H9 (cell line): ENCODE measurements around the gene GNAI2. TPM values are rescaled to one million over a fixed set of nuclear protein-coding genes. Genes with fewer than 3 reads are reported as not detected.
A peak's percentile ranks its signal among the peaks of the same experiment; 100 is the strongest.
"Not testable (repeated sequence)": the region's sequence is repeated elsewhere in the genome, so short reads cannot be mapped to it uniquely, and the experiment has no call there.

Experiments
- DNase-seq: peaks from one replicate; pipeline ENCODE4 v3.0.0-alpha.2; 2017
- H2AFZ ChIP-seq: one replicate; pipeline ENCODE4 v1.6.1; 2013; ENCODE audit warnings: mild to moderate bottlenecking, low read length, control low read depth, moderate library complexity
- H2AK5ac ChIP-seq: 2 replicates; pipeline ENCODE4 v1.6.1; 2013; ENCODE audit warnings: low read length, control low read depth, mixed read lengths; ENCODE audit not compliant: insufficient read length
- H2BK120ac ChIP-seq: one replicate; pipeline ENCODE4 v1.6.1; 2013; ENCODE audit warnings: low read depth, mild to moderate bottlenecking, low read length, control low read depth, inconsistent platforms; ENCODE audit not compliant: poor library complexity, severe bottlenecking
- H2BK12ac ChIP-seq: 2 replicates; pipeline ENCODE4 v1.6.1; 2013; ENCODE audit warnings: low read length, control low read depth, mixed read lengths, low read depth; ENCODE audit not compliant: insufficient read length
- H2BK15ac ChIP-seq: 2 replicates; pipeline ENCODE4 v1.6.1; 2013; ENCODE audit warnings: low read depth, low read length, control low read depth
- H2BK20ac ChIP-seq: one replicate; pipeline ENCODE4 v1.6.1; 2013; ENCODE audit warnings: low read depth, mild to moderate bottlenecking, low read length, control low read depth, inconsistent platforms; ENCODE audit not compliant: poor library complexity, severe bottlenecking
- H2BK5ac ChIP-seq: 2 replicates; pipeline ENCODE4 v1.6.1; 2013; ENCODE audit warnings: low read length, control low read depth, mixed read lengths; ENCODE audit not compliant: insufficient read length
- H3K14ac ChIP-seq: 2 replicates; pipeline ENCODE4 v1.6.1; 2013; ENCODE audit warnings: low read length, control low read depth; ENCODE audit not compliant: insufficient read depth
- H3K18ac ChIP-seq: 2 replicates; pipeline ENCODE4 v1.6.1; 2013; ENCODE audit warnings: low read depth, mild to moderate bottlenecking, mixed read lengths, low read length, control low read depth; ENCODE audit not compliant: insufficient read length
- H3K23ac ChIP-seq: 2 replicates; pipeline ENCODE4 v1.6.1; 2013; ENCODE audit warnings: low read length, control low read depth, mixed read lengths, low read depth; ENCODE audit not compliant: insufficient read length
- H3K23me2 ChIP-seq: 2 replicates; pipeline ENCODE4 v1.6.1; 2013; ENCODE audit warnings: low read depth, mild to moderate bottlenecking, mixed read lengths, low read length, control low read depth; ENCODE audit not compliant: insufficient read length, poor library complexity, severe bottlenecking
- H3K27ac ChIP-seq: 2 replicates; pipeline ENCODE4 v1.5.1; 2013; ENCODE audit warnings: low read length, control low read depth, mixed read lengths, low read depth; ENCODE audit not compliant: insufficient read length
- H3K27me3 ChIP-seq: 2 replicates; pipeline ENCODE4 v1.6.1; 2013; ENCODE audit warnings: low read length, control low read depth, inconsistent platforms; ENCODE audit not compliant: insufficient read depth
- H3K4ac ChIP-seq: 2 replicates; pipeline ENCODE4 v1.6.1; 2013; ENCODE audit warnings: low read depth, mild to moderate bottlenecking, control low read depth, inconsistent platforms, low read length, moderate library complexity
- H3K4me1 ChIP-seq: 2 replicates; pipeline ENCODE4 v1.6.1; 2013; ENCODE audit warnings: low read length, control low read depth, inconsistent platforms; ENCODE audit not compliant: insufficient read depth
- H3K4me2 ChIP-seq: 2 replicates; pipeline ENCODE4 v1.6.1; 2013; ENCODE audit warnings: low read length, control low read depth, mixed read lengths; ENCODE audit not compliant: insufficient read length, insufficient read depth
- H3K56ac ChIP-seq: 2 replicates; pipeline ENCODE4 v1.6.1; 2013; ENCODE audit warnings: low read depth, mild to moderate bottlenecking, mixed read lengths, low read length, control low read depth; ENCODE audit not compliant: insufficient read length
- H3K79me1 ChIP-seq: 2 replicates; pipeline ENCODE4 v1.6.1; 2013; ENCODE audit warnings: low read depth, mild to moderate bottlenecking, moderate library complexity, low read length, control low read depth, inconsistent platforms; ENCODE audit not compliant: insufficient read depth, poor library complexity, severe bottlenecking
- H3K79me2 ChIP-seq: 2 replicates; pipeline ENCODE4 v1.6.1; 2013; ENCODE audit warnings: low read length, control low read depth, inconsistent platforms; ENCODE audit not compliant: insufficient read depth
- H3K9ac ChIP-seq: 2 replicates; pipeline ENCODE4 v1.6.1; 2013; ENCODE audit warnings: low read length, control low read depth, mixed read lengths; ENCODE audit not compliant: insufficient read length; ENCODE audit errors: extremely low read depth
- H3K9me3 ChIP-seq: one replicate; pipeline ENCODE4 v1.6.1; 2013; ENCODE audit warnings: low read depth, low read length, inconsistent platforms; ENCODE audit not compliant: control insufficient read depth
- H3T11ph ChIP-seq: one replicate; pipeline ENCODE4 v1.6.1; 2013; ENCODE audit warnings: mild to moderate bottlenecking, low read length, control low read depth, inconsistent platforms
- H4K20me1 ChIP-seq: one replicate; pipeline ENCODE4 v1.6.1; 2013; ENCODE audit not compliant: control insufficient read depth, insufficient read length, insufficient read depth
- H4K5ac ChIP-seq: 2 replicates; pipeline ENCODE4 v1.6.1; 2013; ENCODE audit warnings: low read depth, mild to moderate bottlenecking, mixed read lengths, low read length, control low read depth; ENCODE audit not compliant: insufficient read length
- H4K8ac ChIP-seq: replicated peaks from 2 replicates; pipeline ENCODE4 v1.6.1; 2013; ENCODE audit warnings: low read length, control low read depth, mixed read lengths, low read depth; ENCODE audit not compliant: insufficient read length
- H4K91ac ChIP-seq: 2 replicates; pipeline ENCODE4 v1.6.1; 2013; ENCODE audit warnings: low read depth, mild to moderate bottlenecking, moderate library complexity, mixed read lengths, low read length, control low read depth; ENCODE audit not compliant: insufficient read length
- H3K27ac Mint-ChIP-seq, 3 experiments: 2 replicates in 2 of 3; 3 replicates in 1 of 3; pipeline ENCODE4 v1.8.0; 2020 to 2021; ENCODE audit warnings: mixed read lengths in 3 of 3, mild to moderate bottlenecking in 1 of 3, moderate library complexity in 1 of 3
- H3K27me3 Mint-ChIP-seq: 2 replicates; pipeline ENCODE4 v1.8.0; 2021; ENCODE audit warnings: low read depth, mild to moderate bottlenecking, moderate library complexity, mixed read lengths
- H3K36me3 Mint-ChIP-seq, 3 experiments: 2 replicates in 2 of 3; 3 replicates in 1 of 3; pipeline ENCODE4 v1.8.0; 2020 to 2021; ENCODE audit warnings: low read depth in 3 of 3, mixed read lengths in 3 of 3; ENCODE audit not compliant: insufficient read depth in 1 of 3
- H3K4me1 Mint-ChIP-seq, 2 experiments: 2 replicates each; pipeline ENCODE4 v1.8.0; 2020; ENCODE audit warnings: mixed read lengths in 2 of 2
- H3K4me3 Mint-ChIP-seq, 2 experiments: 2 replicates in 1 of 2; 3 replicates in 1 of 2; pipeline ENCODE4 v1.8.0; 2020 to 2021; ENCODE audit warnings: mild to moderate bottlenecking in 2 of 2, mixed read lengths in 2 of 2, moderate library complexity in 1 of 2
- H3K9me3 Mint-ChIP-seq, 2 experiments: 2 replicates in 1 of 2; 3 replicates in 1 of 2; pipeline ENCODE4 v1.8.0; 2020; ENCODE audit warnings: mild to moderate bottlenecking in 2 of 2, mixed read lengths in 2 of 2, moderate library complexity in 1 of 2
- CTCF ChIP-seq: fragments of 200-600 bp; sonication (generic); conservative IDR thresholded peaks from 3 replicates; pipeline ENCODE4 v1.8.0; 2021; ENCODE audit warnings: antibody characterized with exemption, mild to moderate bottlenecking
- WGBS: extraction: QIAGEN DNeasy Blood & Tissue Kit; methylation state at CpG from one replicate; pipeline ENCODE4 v1.1.7; 2013; ENCODE audit warnings: missing lambda C conversion rate, low lambda C conversion rate, mixed read lengths; ENCODE audit not compliant: insufficient read length; ENCODE audit errors: extremely low coverage; 5-methylcytosine and 5-hydroxymethylcytosine counted together
- total RNA-seq: library from RNA; stranded (reverse); gene quantifications from 2 replicates; pipeline ENCODE4 v1.2.1, GENCODE V29; 2021

GNAI2 gene
- total RNA-seq, 1 experiment from 2014 or later = 218 TPM

- no peaks in the 10 kb centered on the region for H3K9me3 ChIP-seq
- peaks cover 30% of the 10 kb centered on the region for H3K27me3 Mint-ChIP-seq
Observed at GRCh38 chr3:50210510-50211367, 25.3 kb upstream of the GNAI2 start.

GRCh38 chr3:50211368-50211717, 24.7 kb upstream of the GNAI2 start:
- H3K4me2 ChIP-seq, H3K79me1 ChIP-seq, H4K91ac ChIP-seq, H3K36me3 Mint-ChIP-seq, H3K4ac ChIP-seq, H2BK120ac ChIP-seq, H4K5ac ChIP-seq, H3K23ac ChIP-seq, DNase-seq, H2BK5ac ChIP-seq, H3K56ac ChIP-seq, H3K4me1 ChIP-seq, H4K8ac ChIP-seq, H3K27ac ChIP-seq, H4K20me1 ChIP-seq, H3K14ac ChIP-seq, H2BK20ac ChIP-seq, H3K79me2 ChIP-seq, H3T11ph ChIP-seq, H3K9ac ChIP-seq, H2BK12ac ChIP-seq, H3K18ac ChIP-seq, H2AK5ac ChIP-seq, H3K27ac Mint-ChIP-seq, H2BK15ac ChIP-seq, H2AFZ ChIP-seq, H3K9me3 ChIP-seq, H3K27me3 ChIP-seq, H3K9me3 Mint-ChIP-seq, H3K23me2 ChIP-seq: not testable (repeated sequence)
- no CpG with 5 or more reads among the region's 5 CpGs for WGBS
- peaks cover 24% of the 10 kb centered on the region for H3K27me3 Mint-ChIP-seq
- H3K4me1 Mint-ChIP-seq = peaks cover 25 to 29% of the 10 kb centered on the region in 2 experiments
- peak overlapping the region in 1 of 2 experiments; percentile 53; a peak in 1 of 5 replicates for H3K4me3 Mint-ChIP-seq

More at GRCh38 chr3:50210510-50211367, 25.3 kb upstream of the GNAI2 start:
- no peak for TF ChIP-seq CTCF
- no peak overlapping the region for H2BK15ac ChIP-seq
- H3K4ac ChIP-seq = no peak overlapping the region
- H2BK120ac ChIP-seq = no peak overlapping the region
- no peak overlapping the region for H2AFZ ChIP-seq
- no peak overlapping the region for H3K56ac ChIP-seq
- 0 out of 2 replicates have a peak overlapping the region, but pooled peaks have one; percentile 4 for H3K14ac ChIP-seq
- H3T11ph ChIP-seq = no peak overlapping the region
- H3K79me1 ChIP-seq = no peaks in the 10 kb centered on the region
- no peak overlapping the region for H2AK5ac ChIP-seq
- no peak overlapping the region for H3K27ac ChIP-seq
- H3K4me1 Mint-ChIP-seq = peaks cover 25 to 30% of the 10 kb centered on the region in 2 experiments
- peaks cover 7% of the 10 kb centered on the region; the same call in 1 of the 2 replicates for H3K27me3 ChIP-seq
- H3K27ac Mint-ChIP-seq = peak overlapping the region in 2 of 3 experiments; percentile 44 to 61; a peak in 2 of 7 replicates
- peak; percentile 63 for DNase-seq
- no peak overlapping the region for H2BK20ac ChIP-seq
- H3K79me2 ChIP-seq = no peaks in the 10 kb centered on the region
- no peak overlapping the region for H3K4me2 ChIP-seq
- H3K23me2 ChIP-seq = peaks cover 1% of the 10 kb centered on the region
- no peak overlapping the region for H3K18ac ChIP-seq
- WGBS = no CpG with 5 or more reads among the region's 13 CpGs
- no peak overlapping the region for H4K5ac ChIP-seq
- H3K9ac ChIP-seq = no peak overlapping the region
- H3K9me3 Mint-ChIP-seq = no peaks in the 10 kb centered on the region; a peak in 1 of 5 replicates
- H2BK5ac ChIP-seq = no peak overlapping the region
- H3K4me1 ChIP-seq = no peaks in the 10 kb centered on the region
- H2BK12ac ChIP-seq = no peak overlapping the region
- H3K4me3 Mint-ChIP-seq = peak overlapping the region in 1 of 2 experiments; percentile 21; a peak in 3 of 5 replicates
- H4K20me1 ChIP-seq = peaks cover 3% of the 10 kb centered on the region
- H3K23ac ChIP-seq = no peak overlapping the region
- no peaks in the 10 kb centered on the region for H3K36me3 Mint-ChIP-seq
- no peak overlapping the region for H4K8ac ChIP-seq
- no peak overlapping the region for H4K91ac ChIP-seq
